HEK293 (cell line): ENCODE data around the gene AP1G2.

ENCODE experiments used
- CTCF ChIA-PET: fragments of 350-600 bp; formaldehyde crosslinking; extraction: SDS; loops from one replicate; lab custom pipeline; 2021; ENCODE audit warnings: antibody characterized with exemption; lab: Yijun Ruan, JAX
- POLR2A ChIA-PET: fragments of 300-600 bp; formaldehyde crosslinking; extraction: SDS; loops from one replicate; lab custom pipeline; 2020; ENCODE audit warnings: antibody characterized with exemption, inconsistent platforms; lab: Yijun Ruan, JAX
- H3K27ac ChIP-seq: fragments of 200-500 bp; sonication (Bioruptor generic); 2 replicates; pipeline ENCODE4 v1.5.1; 2014; ENCODE audit warnings: low read depth, low read length, control low read depth, inconsistent platforms; ENCODE audit errors: extremely low read depth
- H3K36me3 ChIP-seq, 2 experiments: fragments of 200-500 bp in 1 of 2; sonication (Bioruptor generic) in 1 of 2; 1 replicate in 1 of 2; 2 replicates in 1 of 2; pipeline ENCODE4 v1.5.1; 2014 to 2017; ENCODE audit warnings: inconsistent platforms in 2 of 2, low read length in 2 of 2; ENCODE audit not compliant: control insufficient read depth in 2 of 2, insufficient read depth in 1 of 2
- H3K4me1 ChIP-seq: fragments of 200-500 bp; sonication (Bioruptor generic); 2 replicates; pipeline ENCODE4 v1.5.1; 2014; ENCODE audit warnings: mild to moderate bottlenecking, low read length, inconsistent platforms; ENCODE audit not compliant: control insufficient read depth, insufficient read depth
- H3K4me3 ChIP-seq: 2 replicates; pipeline ENCODE4 v1.5.1; 2011; ENCODE audit warnings: low read depth, mild to moderate bottlenecking, control low read depth, low read length, moderate library complexity
- H3K9me3 ChIP-seq: fragments of 200-500 bp; sonication (Bioruptor generic); 2 replicates; pipeline ENCODE4 v1.5.1; 2014; ENCODE audit warnings: low read depth, low read length, inconsistent platforms; ENCODE audit not compliant: control insufficient read depth, insufficient read depth
- CTCF ChIP-seq: fragments of 450-650 bp; formaldehyde crosslinking; IDR thresholded peaks from 2 replicates; pipeline ENCODE4 v1.5.1; 2016; ENCODE audit warnings: missing biosample characterization, missing genetic modification characterization
- KLF8 ChIP-seq: fragments of 450-650 bp; formaldehyde crosslinking; IDR thresholded peaks from 2 replicates; pipeline ENCODE4 v1.5.1; 2016; ENCODE audit warnings: missing biosample characterization, missing genetic modification characterization
- ZBTB48 ChIP-seq: fragments of 450-650 bp; formaldehyde crosslinking; IDR thresholded peaks from 2 replicates; pipeline ENCODE4 v1.5.1; 2016; ENCODE audit warnings: missing biosample characterization, missing genetic modification characterization
- ZBTB8A ChIP-seq: fragments of 450-650 bp; formaldehyde crosslinking; IDR thresholded peaks from 2 replicates; pipeline ENCODE4 v1.5.1; 2016; ENCODE audit warnings: missing biosample characterization, missing genetic modification characterization
- ZFHX2 ChIP-seq: fragments of 450-650 bp; formaldehyde crosslinking; conservative IDR thresholded peaks from 2 replicates; pipeline ENCODE4 v1.5.1; 2016; ENCODE audit warnings: missing biosample characterization, missing genetic modification characterization
- ZNF112 ChIP-seq: fragments of 450-650 bp; formaldehyde crosslinking; IDR thresholded peaks from 2 replicates; pipeline ENCODE4 v1.5.0; 2017; ENCODE audit warnings: missing biosample characterization, missing genetic modification characterization
- ZNF157 ChIP-seq: fragments of 450-650 bp; formaldehyde crosslinking; IDR thresholded peaks from 2 replicates; pipeline ENCODE4 v1.5.1; 2016; ENCODE audit warnings: missing biosample characterization, missing genetic modification characterization
- ZNF2 ChIP-seq: fragments of 450-650 bp; formaldehyde crosslinking; IDR thresholded peaks from 2 replicates; pipeline ENCODE4 v1.5.1; 2016; ENCODE audit warnings: missing biosample characterization, missing genetic modification characterization
- ZNF23 ChIP-seq: fragments of 450-650 bp; formaldehyde crosslinking; IDR thresholded peaks from 2 replicates; pipeline ENCODE4 v1.5.1; 2016; ENCODE audit warnings: missing biosample characterization, missing genetic modification characterization, borderline replicate concordance
- ZNF654 ChIP-seq: fragments of 450-650 bp; formaldehyde crosslinking; IDR thresholded peaks from 2 replicates; pipeline ENCODE4 v1.5.1; 2016; ENCODE audit warnings: low read depth, missing biosample characterization, missing genetic modification characterization
- ZNF660 ChIP-seq: fragments of 450-650 bp; IDR thresholded peaks from 2 replicates; pipeline ENCODE4 v1.5.1; 2018; ENCODE audit warnings: missing biosample characterization, mild to moderate bottlenecking, missing genetic modification characterization
- ZNF76 ChIP-seq: fragments of 450-650 bp; formaldehyde crosslinking; IDR thresholded peaks from 2 replicates; pipeline ENCODE4; 2016; ENCODE audit warnings: low read depth, missing biosample characterization, missing genetic modification characterization, borderline replicate concordance
- ZNF791 ChIP-seq: fragments of 450-650 bp; formaldehyde crosslinking; IDR thresholded peaks from 2 replicates; pipeline ENCODE4 v1.5.1; 2016; ENCODE audit warnings: missing biosample characterization, missing genetic modification characterization
- TF ChIP-seq, protein P1 (sequence below): fragments of 450-650 bp; formaldehyde crosslinking; IDR thresholded peaks from 2 replicates; pipeline ENCODE4 v1.5.1; 2016; ENCODE audit warnings: missing biosample characterization, missing genetic modification characterization
- TF ChIP-seq, protein P2 (sequence below): fragments of 450-650 bp; formaldehyde crosslinking; IDR thresholded peaks from 2 replicates; pipeline ENCODE4 v1.5.1; 2017; ENCODE audit warnings: missing biosample characterization, missing genetic modification characterization
- TF ChIP-seq, protein P3 (sequence below): fragments of 450-650 bp; formaldehyde crosslinking; IDR thresholded peaks from 2 replicates; pipeline ENCODE4 v1.5.1; 2016; ENCODE audit warnings: missing biosample characterization, missing genetic modification characterization

AP1G2 gene

GRCh38 chr14:23563473-23564180 lies 4.0 kb downstream of the AP1G2 start (continued):
- TF ChIP-seq, protein P1, sequence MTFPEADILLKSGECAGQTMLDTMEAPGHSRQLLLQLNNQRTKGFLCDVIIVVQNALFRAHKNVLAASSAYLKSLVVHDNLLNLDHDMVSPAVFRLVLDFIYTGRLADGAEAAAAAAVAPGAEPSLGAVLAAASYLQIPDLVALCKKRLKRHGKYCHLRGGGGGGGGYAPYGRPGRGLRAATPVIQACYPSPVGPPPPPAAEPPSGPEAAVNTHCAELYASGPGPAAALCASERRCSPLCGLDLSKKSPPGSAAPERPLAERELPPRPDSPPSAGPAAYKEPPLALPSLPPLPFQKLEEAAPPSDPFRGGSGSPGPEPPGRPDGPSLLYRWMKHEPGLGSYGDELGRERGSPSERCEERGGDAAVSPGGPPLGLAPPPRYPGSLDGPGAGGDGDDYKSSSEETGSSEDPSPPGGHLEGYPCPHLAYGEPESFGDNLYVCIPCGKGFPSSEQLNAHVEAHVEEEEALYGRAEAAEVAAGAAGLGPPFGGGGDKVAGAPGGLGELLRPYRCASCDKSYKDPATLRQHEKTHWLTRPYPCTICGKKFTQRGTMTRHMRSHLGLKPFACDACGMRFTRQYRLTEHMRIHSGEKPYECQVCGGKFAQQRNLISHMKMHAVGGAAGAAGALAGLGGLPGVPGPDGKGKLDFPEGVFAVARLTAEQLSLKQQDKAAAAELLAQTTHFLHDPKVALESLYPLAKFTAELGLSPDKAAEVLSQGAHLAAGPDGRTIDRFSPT (tag by site-specific recombination): no peak
- TF ChIP-seq ZNF112 (tag by site-specific recombination): no peak
- TF ChIP-seq ZFHX2 (tag by site-specific recombination): no peak
- TF ChIP-seq, protein P2, sequence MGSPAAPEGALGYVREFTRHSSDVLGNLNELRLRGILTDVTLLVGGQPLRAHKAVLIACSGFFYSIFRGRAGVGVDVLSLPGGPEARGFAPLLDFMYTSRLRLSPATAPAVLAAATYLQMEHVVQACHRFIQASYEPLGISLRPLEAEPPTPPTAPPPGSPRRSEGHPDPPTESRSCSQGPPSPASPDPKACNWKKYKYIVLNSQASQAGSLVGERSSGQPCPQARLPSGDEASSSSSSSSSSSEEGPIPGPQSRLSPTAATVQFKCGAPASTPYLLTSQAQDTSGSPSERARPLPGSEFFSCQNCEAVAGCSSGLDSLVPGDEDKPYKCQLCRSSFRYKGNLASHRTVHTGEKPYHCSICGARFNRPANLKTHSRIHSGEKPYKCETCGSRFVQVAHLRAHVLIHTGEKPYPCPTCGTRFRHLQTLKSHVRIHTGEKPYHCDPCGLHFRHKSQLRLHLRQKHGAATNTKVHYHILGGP (tag by site-specific recombination): no peak
- no peak for TF ChIP-seq KLF8

- POLR2A ChIA-PET: interaction anchor here (1.6 kb wide), 1 partner anchor 85 kb away, joined by 5 read pairs; no protein-coding TSS in a partner anchor
Observed at GRCh38 chr14:23562822-23563472, 4.6 kb downstream of the AP1G2 start.

More at GRCh38 chr14:23562822-23563472, 4.6 kb downstream of the AP1G2 start:
- peaks cover 17 to 82% of the 10 kb centered on the region in 2 experiments; a peak in 2 of 3 replicates for H3K36me3 ChIP-seq
- no peak overlapping the region for H3K4me3 ChIP-seq
- H3K4me1 ChIP-seq: peaks cover 2% of the 10 kb centered on the region
- TF ChIP-seq CTCF (peak; percentile 73), ZBTB8A (tag by site-specific recombination) (0 out of 2 replicates have a peak, but pooled peaks have one; percentile 8), ZNF76 (tag by site-specific recombination) (no peak), ZNF654 (tag by site-specific recombination) (peak; percentile 74), ZNF2 (peak; percentile 28; the same call in 1 of the 2 replicates), ZNF23 (tag by site-specific recombination) (no peak), ZNF660 (tag by site-specific recombination) (no peak), ZBTB48 (peak; percentile 16; the same call in 1 of the 2 replicates), ZNF157 (no peak), ZNF791 (tag by site-specific recombination) (no peak)
- TF ChIP-seq, protein P3, sequence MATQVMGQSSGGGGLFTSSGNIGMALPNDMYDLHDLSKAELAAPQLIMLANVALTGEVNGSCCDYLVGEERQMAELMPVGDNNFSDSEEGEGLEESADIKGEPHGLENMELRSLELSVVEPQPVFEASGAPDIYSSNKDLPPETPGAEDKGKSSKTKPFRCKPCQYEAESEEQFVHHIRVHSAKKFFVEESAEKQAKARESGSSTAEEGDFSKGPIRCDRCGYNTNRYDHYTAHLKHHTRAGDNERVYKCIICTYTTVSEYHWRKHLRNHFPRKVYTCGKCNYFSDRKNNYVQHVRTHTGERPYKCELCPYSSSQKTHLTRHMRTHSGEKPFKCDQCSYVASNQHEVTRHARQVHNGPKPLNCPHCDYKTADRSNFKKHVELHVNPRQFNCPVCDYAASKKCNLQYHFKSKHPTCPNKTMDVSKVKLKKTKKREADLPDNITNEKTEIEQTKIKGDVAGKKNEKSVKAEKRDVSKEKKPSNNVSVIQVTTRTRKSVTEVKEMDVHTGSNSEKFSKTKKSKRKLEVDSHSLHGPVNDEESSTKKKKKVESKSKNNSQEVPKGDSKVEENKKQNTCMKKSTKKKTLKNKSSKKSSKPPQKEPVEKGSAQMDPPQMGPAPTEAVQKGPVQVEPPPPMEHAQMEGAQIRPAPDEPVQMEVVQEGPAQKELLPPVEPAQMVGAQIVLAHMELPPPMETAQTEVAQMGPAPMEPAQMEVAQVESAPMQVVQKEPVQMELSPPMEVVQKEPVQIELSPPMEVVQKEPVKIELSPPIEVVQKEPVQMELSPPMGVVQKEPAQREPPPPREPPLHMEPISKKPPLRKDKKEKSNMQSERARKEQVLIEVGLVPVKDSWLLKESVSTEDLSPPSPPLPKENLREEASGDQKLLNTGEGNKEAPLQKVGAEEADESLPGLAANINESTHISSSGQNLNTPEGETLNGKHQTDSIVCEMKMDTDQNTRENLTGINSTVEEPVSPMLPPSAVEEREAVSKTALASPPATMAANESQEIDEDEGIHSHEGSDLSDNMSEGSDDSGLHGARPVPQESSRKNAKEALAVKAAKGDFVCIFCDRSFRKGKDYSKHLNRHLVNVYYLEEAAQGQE (tag by site-specific recombination): no peak
- H3K27ac ChIP-seq: no peak overlapping the region
- H3K9me3 ChIP-seq: no peaks in the 10 kb centered on the region
- CTCF ChIA-PET: interaction anchor here (0.6 to 10.1 kb wide), 13 partner anchors 9 to 1839 kb away, joined by 3 to 338 read pairs (median 4); partner anchors contain the start of gene ZFHX2
